Activated naive CD4-positive, alpha-beta T cell treated with anti-CD3 and anti-CD28 coated beads, Interleukin-2, amount 50 U/mL, for 24 hours (primary cell): ENCODE data around the gene ARRB2.

ENCODE experiments used
- H3K27ac Mint-ChIP-seq: one replicate; pipeline ENCODE4 v1.8.0; 2021; ENCODE audit warnings: mild to moderate bottlenecking, mixed read lengths
- H3K27me3 Mint-ChIP-seq: one replicate; pipeline ENCODE4 v1.8.0; 2021; ENCODE audit warnings: mixed read lengths
- H3K36me3 Mint-ChIP-seq: one replicate; pipeline ENCODE4 v1.8.0; 2021; ENCODE audit warnings: mixed read lengths
- H3K4me1 Mint-ChIP-seq: one replicate; pipeline ENCODE4 v1.8.0; 2021; ENCODE audit warnings: mixed read lengths
- H3K4me3 Mint-ChIP-seq: one replicate; pipeline ENCODE4 v1.8.0; 2021; ENCODE audit warnings: mild to moderate bottlenecking, mixed read lengths
- H3K9me3 Mint-ChIP-seq: one replicate; pipeline ENCODE4 v1.8.0; 2021; ENCODE audit warnings: mixed read lengths

Gene ARRB2

DNA sequence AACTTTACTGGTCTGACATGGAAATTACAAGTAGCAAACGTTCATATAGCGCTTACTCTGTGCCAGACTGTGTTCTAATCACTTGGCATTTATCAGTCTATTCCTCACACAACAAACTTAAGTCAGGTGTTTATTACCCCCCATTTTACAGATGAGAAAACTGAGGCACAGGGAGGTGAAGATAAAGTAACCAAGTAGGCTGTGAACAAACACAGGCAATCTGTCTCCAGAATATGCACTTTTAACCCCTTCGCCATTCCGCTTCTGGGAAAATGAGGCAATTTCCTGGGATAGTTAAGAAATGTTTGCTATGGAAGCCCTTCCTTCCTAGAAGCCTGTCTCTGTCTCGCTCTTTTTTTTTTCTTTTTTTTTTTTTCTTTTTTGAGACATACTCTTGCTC lies 41.5 kb downstream of the ARRB2 start:
- Mint-ChIP-seq H3K36me3 (no peaks in the 10 kb centered on the region), H3K27ac (no peak overlapping the region), H3K27me3 (peaks cover 3% of the 10 kb centered on the region), H3K4me3 (no peak overlapping the region), H3K9me3 (no peaks in the 10 kb centered on the region), H3K4me1 (peaks cover 15% of the 10 kb centered on the region)

DNA sequence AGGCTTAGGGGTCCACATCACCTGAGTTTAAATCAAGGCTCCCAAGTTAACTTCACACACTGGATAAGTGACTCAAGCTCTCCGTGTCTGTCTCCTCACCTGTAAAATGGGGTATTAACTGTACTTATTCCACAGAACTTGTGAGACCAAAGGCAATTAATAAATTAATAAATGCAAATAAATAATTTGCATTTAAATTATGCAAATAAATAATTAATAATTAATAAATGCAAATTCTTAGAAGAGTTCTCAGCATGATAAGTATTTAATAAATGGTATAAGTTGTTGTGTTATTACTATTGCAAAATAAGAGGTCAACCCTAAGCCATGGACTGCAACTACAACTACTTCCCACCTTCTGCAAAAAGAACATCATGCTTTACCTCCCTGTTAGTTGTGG lies 43.0 kb downstream of the ARRB2 start:
- no peak overlapping the region for H3K27ac Mint-ChIP-seq
- no peaks in the 10 kb centered on the region for H3K9me3 Mint-ChIP-seq
- H3K27me3 Mint-ChIP-seq = peaks cover 3% of the 10 kb centered on the region
- H3K4me3 Mint-ChIP-seq = no peak overlapping the region
- H3K4me1 Mint-ChIP-seq = peaks cover 6% of the 10 kb centered on the region
- H3K36me3 Mint-ChIP-seq = no peaks in the 10 kb centered on the region

DNA sequence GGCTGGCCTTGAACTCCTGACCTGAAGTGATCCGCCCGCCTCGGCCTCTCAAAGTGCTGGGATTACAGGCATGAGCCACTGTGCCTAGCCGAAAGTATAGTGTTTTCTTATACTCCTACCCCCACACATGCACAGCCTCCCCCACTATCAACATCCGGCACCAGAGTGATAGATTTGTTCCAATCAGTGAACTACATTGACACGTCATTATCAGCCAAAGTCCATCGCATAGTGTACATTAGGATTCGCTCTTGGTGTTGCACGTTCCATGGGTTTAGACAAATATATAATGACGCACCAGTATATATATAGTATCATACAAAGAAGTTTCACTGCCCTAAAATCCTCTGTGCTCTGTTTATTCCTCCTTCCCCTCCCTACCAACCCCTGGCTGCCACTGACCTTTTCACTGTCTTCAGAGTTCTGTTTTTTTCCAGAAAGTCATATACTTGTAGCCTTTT lies 49.4 kb downstream of the ARRB2 start:
- H3K36me3 Mint-ChIP-seq = no peaks in the 10 kb centered on the region
- H3K9me3 Mint-ChIP-seq = no peaks in the 10 kb centered on the region
- H3K4me1 Mint-ChIP-seq = no peaks in the 10 kb centered on the region
- no peak overlapping the region for H3K27ac Mint-ChIP-seq
- no peak overlapping the region for H3K4me3 Mint-ChIP-seq
- H3K27me3 Mint-ChIP-seq = no peaks in the 10 kb centered on the region

DNA sequence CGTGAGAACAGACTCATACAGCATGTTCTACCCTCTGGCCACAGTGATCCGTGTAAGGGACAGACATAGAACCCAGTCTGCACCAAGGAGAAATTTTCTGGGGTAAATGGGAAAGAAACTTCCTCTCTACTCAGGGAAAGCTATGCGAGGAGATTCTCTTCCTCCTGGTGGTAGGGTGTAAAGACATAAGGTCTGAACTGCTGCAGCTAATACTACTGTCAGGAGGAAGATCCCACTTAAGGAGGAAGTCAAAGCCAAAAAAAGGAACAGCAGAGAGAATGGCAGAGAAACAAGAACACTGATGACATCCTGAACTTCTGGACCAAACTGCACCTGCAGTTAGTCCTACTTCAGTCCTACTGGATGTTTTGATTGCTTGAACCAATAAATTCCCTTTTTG lies 54.2 kb downstream of the ARRB2 start:
- Mint-ChIP-seq H3K27me3 (no peaks in the 10 kb centered on the region), H3K27ac (no peak overlapping the region), H3K36me3 (no peaks in the 10 kb centered on the region), H3K9me3 (no peaks in the 10 kb centered on the region), H3K4me1 (no peaks in the 10 kb centered on the region), H3K4me3 (no peak overlapping the region)

DNA sequence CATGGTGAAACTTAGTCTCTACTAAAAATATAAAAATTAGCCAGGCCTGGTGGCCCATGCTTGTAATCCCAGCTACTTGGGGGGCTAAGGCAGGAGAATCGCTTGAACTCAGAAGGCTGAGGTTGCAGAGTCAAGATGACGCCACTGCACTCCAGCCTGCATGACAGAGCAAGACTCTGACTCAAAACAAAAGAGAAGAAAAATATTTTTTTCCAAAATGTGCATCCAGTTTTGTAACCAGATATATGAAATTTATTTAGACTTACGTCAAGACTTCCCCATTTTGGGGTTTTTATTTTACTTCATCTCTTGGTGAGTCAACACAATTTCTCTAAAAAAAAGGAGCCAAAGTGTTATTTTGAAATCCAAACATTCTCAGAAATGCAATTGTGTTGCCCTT lies 55.8 kb downstream of the ARRB2 start:
- Mint-ChIP-seq H3K36me3 (no peaks in the 10 kb centered on the region), H3K4me1 (no peaks in the 10 kb centered on the region), H3K27me3 (no peaks in the 10 kb centered on the region), H3K4me3 (no peak overlapping the region), H3K27ac (no peak overlapping the region), H3K9me3 (no peaks in the 10 kb centered on the region)

DNA sequence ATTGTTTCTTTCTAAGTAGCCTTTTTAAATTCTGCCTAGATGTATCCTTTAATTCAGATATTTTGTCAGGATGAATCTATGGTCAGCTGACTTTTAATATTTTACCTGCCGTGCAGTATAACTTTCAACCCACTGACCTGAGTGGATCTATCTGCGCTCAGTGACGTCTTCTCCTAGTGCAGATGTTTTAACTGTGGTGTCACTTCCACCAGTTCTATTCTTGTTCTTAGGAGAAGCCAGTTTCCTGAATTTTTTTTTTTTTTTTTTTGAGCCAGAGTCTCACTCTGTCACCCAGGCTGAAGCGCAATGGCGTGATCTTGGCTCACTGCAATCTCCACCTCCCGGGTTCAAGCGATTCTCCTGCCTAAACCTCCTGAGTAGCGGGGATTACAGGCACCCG lies 56.3 kb downstream of the ARRB2 start:
- Mint-ChIP-seq H3K9me3 (no peaks in the 10 kb centered on the region), H3K36me3 (no peaks in the 10 kb centered on the region), H3K27ac (no peak overlapping the region), H3K4me1 (peaks cover 3% of the 10 kb centered on the region), H3K4me3 (no peak overlapping the region), H3K27me3 (no peaks in the 10 kb centered on the region)

DNA sequence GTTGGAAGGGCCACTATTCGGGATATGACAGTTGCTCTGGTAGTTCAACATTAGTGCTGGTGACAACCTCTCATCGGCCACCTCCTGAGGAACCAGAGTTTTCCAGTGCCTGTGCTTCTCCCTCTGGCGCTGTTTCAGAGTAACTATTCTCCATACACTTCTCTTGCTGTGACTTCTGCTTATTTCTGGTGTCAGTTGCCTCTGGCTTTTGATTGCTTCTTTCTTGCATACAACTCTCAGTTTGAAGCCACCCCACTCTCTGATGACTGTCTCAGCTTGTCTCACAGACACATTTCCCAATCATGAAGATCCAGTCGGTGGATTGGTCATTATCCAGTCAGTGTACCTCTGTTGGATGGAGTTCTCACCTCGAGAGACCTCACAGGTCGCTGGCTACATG lies 57.9 kb downstream of the ARRB2 start:
- H3K36me3 Mint-ChIP-seq = no peaks in the 10 kb centered on the region
- H3K9me3 Mint-ChIP-seq = no peaks in the 10 kb centered on the region
- peaks cover 5% of the 10 kb centered on the region for H3K4me1 Mint-ChIP-seq
- no peaks in the 10 kb centered on the region for H3K27me3 Mint-ChIP-seq
- H3K27ac Mint-ChIP-seq = no peak overlapping the region
- H3K4me3 Mint-ChIP-seq = no peak overlapping the region

DNA sequence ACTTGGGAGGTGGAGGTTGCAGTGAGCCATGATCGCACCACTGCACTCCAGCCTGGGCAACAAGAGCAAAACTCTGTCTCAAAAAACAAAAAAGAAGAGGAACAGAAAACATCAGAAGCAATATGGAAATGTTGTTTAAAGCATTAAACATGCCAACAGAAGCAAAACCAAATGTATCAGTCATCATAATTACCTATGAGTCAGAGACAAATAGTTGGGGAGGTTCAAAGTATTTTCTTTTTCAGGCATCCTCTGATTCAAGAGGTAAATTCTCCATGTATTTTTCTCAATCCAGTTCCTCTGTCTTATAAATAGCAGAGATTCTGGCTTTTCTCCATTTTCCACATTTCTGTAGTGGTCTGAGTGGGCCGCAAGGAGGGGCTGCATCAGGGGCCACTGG lies 59.2 kb downstream of the ARRB2 start:
- Mint-ChIP-seq H3K36me3 (no peaks in the 10 kb centered on the region), H3K9me3 (no peaks in the 10 kb centered on the region), H3K4me1 (peaks cover 5% of the 10 kb centered on the region), H3K4me3 (no peak overlapping the region), H3K27me3 (no peaks in the 10 kb centered on the region), H3K27ac (no peak overlapping the region)
